ENCODE data around the gene DARS2.

DNA sequence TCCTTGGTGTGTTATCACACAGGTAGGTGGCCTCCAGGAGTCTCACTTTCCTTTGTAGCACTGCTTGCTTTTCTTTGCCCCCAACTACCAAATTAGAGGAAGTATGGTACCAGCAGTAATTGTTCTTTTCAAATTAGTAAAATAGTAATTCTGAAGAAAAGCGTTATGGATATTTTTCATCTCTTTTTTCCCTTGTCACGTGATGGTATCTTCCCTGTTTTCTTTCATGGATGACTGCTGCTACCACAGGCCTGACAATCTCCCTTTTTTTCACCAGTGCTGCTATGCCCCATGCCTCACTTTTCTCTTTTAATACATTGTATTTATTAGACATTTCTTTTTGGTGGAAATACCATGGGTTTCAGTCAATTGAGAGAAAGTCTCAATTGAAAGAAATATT is 47.0 kb downstream of the DARS2 start:
- no peak for TF ChIP-seq TAF1 (IDR thresholded peaks at IDR 0.05; ENCODE audit: borderline replicate concordance, insufficient read depth, low read length)
- TF ChIP-seq POLR2AphosphoS5 (IDR thresholded peaks at IDR 0.05; ENCODE audit: low read depth, low read length), result no peak
- no peak for TF ChIP-seq SIN3A (IDR thresholded peaks at IDR 0.05; ENCODE audit: borderline replicate concordance, insufficient read depth, low read length)
- TF ChIP-seq, protein P1, sequence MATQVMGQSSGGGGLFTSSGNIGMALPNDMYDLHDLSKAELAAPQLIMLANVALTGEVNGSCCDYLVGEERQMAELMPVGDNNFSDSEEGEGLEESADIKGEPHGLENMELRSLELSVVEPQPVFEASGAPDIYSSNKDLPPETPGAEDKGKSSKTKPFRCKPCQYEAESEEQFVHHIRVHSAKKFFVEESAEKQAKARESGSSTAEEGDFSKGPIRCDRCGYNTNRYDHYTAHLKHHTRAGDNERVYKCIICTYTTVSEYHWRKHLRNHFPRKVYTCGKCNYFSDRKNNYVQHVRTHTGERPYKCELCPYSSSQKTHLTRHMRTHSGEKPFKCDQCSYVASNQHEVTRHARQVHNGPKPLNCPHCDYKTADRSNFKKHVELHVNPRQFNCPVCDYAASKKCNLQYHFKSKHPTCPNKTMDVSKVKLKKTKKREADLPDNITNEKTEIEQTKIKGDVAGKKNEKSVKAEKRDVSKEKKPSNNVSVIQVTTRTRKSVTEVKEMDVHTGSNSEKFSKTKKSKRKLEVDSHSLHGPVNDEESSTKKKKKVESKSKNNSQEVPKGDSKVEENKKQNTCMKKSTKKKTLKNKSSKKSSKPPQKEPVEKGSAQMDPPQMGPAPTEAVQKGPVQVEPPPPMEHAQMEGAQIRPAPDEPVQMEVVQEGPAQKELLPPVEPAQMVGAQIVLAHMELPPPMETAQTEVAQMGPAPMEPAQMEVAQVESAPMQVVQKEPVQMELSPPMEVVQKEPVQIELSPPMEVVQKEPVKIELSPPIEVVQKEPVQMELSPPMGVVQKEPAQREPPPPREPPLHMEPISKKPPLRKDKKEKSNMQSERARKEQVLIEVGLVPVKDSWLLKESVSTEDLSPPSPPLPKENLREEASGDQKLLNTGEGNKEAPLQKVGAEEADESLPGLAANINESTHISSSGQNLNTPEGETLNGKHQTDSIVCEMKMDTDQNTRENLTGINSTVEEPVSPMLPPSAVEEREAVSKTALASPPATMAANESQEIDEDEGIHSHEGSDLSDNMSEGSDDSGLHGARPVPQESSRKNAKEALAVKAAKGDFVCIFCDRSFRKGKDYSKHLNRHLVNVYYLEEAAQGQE (IDR thresholded peaks at IDR 0.05; ENCODE audit: insufficient read depth in 1 of 2, low read depth in 2 of 2, low read length in 2 of 2), result no peak
- no peak for TF ChIP-seq FOXP2 (optimal IDR thresholded peaks at IDR 0.05; ENCODE audit: borderline replicate concordance, extremely low read depth, extremely low read length, insufficient read depth)
